Endodermal cell (in vitro differentiated cells): ENCODE measurements around the gene SH3BGRL2. TPM values are rescaled to one million over a fixed set of nuclear protein-coding genes. Genes with fewer than 3 reads are reported as not detected.

Experiments
- DNase-seq: peaks from one replicate; pipeline ENCODE4 v3.0.0-alpha.2; 2017
- H3K27ac ChIP-seq: 2 replicates; pipeline ENCODE4 v1.5.1; 2013; ENCODE audit warnings: mild to moderate bottlenecking, low read depth, low read length, moderate library complexity
- H3K27me3 ChIP-seq: 2 replicates; pipeline ENCODE4 v1.6.1; 2013; ENCODE audit warnings: mild to moderate bottlenecking, low read length, moderate library complexity; ENCODE audit not compliant: insufficient read depth, control insufficient read depth, poor library complexity, severe bottlenecking
- H3K36me3 ChIP-seq: 2 replicates; pipeline ENCODE4 v1.7.0; 2013; ENCODE audit warnings: mild to moderate bottlenecking, low read length, moderate library complexity; ENCODE audit not compliant: control insufficient read depth, insufficient read depth
- H3K4me1 ChIP-seq: one replicate; pipeline ENCODE4 v1.7.0; 2013; ENCODE audit warnings: low read length; ENCODE audit not compliant: control insufficient read depth, insufficient read depth
- H3K4me3 ChIP-seq: 2 replicates; pipeline ENCODE4 v1.5.1; 2013; ENCODE audit warnings: mild to moderate bottlenecking, low read length, moderate library complexity
- H3K9ac ChIP-seq: 2 replicates; pipeline ENCODE4 v1.6.1; 2013; ENCODE audit warnings: mild to moderate bottlenecking, low read length, moderate library complexity; ENCODE audit not compliant: poor library complexity, severe bottlenecking; ENCODE audit errors: extremely low read depth
- H3K9me3 ChIP-seq: 2 replicates; pipeline ENCODE4 v1.6.1; 2013; ENCODE audit warnings: mild to moderate bottlenecking, low read length, moderate library complexity; ENCODE audit not compliant: control insufficient read depth
- H3K27ac Mint-ChIP-seq: 2 replicates; pipeline ENCODE4 v1.8.0; 2020; ENCODE audit warnings: mixed read lengths
- H3K27me3 Mint-ChIP-seq: 2 replicates; pipeline ENCODE4 v1.8.0; 2021; ENCODE audit warnings: mild to moderate bottlenecking, mixed read lengths; ENCODE audit not compliant: insufficient read depth
- H3K36me3 Mint-ChIP-seq: 2 replicates; pipeline ENCODE4 v1.8.0; 2020; ENCODE audit warnings: low read depth, mixed read lengths
- H3K4me1 Mint-ChIP-seq: 2 replicates; pipeline ENCODE4 v1.8.0; 2020; ENCODE audit warnings: mixed read lengths
- H3K4me3 Mint-ChIP-seq: 2 replicates; pipeline ENCODE4 v1.8.0; 2020; ENCODE audit warnings: mild to moderate bottlenecking, moderate library complexity, mixed read lengths
- H3K9me3 Mint-ChIP-seq: 2 replicates; pipeline ENCODE4 v1.8.0; 2020; ENCODE audit warnings: mild to moderate bottlenecking, mixed read lengths
- CTCF ChIP-seq: fragments of 200-600 bp; sonication (generic); conservative IDR thresholded peaks from 2 replicates; pipeline ENCODE4 v1.5.0; 2021; ENCODE audit warnings: antibody characterized with exemption, mild to moderate bottlenecking
- WGBS, 2 experiments: methylation state at CpG; one replicate each; pipeline versions ENCODE4 v1.1.5 to v1.1.7; 2013; ENCODE audit warnings: missing lambda C conversion rate in 2 of 2, mixed read lengths in 1 of 2; ENCODE audit not compliant: insufficient coverage in 1 of 2, insufficient read length in 1 of 2; 5-methylcytosine and 5-hydroxymethylcytosine counted together
- total RNA-seq, 2 donors: library from RNA; stranded (reverse); fragmentation: NEBNext Ultra II Directional in 1 of 2; extraction: Animal tissue kit (Norgen Biotek cat#: 25700) in 1 of 2; gene quantifications; 2 replicates in 1 of 2; 3 replicates in 1 of 2; pipeline ENCODE4 v1.2.1, GENCODE V29; 2021

The SH3BGRL2 gene
- total RNA-seq, 2 donors from 2014 or later, result 24.3 to 40.1 TPM

GRCh38 chr6:79684876-79685275, 53.7 kb downstream of the SH3BGRL2 start:
- WGBS, 2 experiments, result no CpG with 5 or more reads among the region's 1 CpG
- Histone ChIP-seq H3K4me3 (no peak overlapping the region), H3K27ac (no peak overlapping the region), H3K4me1 (peaks cover 16% of the 10 kb centered on the region), H3K9me3 (peaks cover 6% of the 10 kb centered on the region), H3K27me3 (no peaks in the 10 kb centered on the region), H3K36me3 (peaks cover 9% of the 10 kb centered on the region), H3K9ac (no peak overlapping the region)
- H3K36me3 Mint-ChIP-seq, result peaks cover 15% of the 10 kb centered on the region
- H3K9me3 Mint-ChIP-seq, result peaks cover 6% of the 10 kb centered on the region
- no peaks in the 10 kb centered on the region for H3K27me3 Mint-ChIP-seq
- H3K4me1 Mint-ChIP-seq, result peaks cover 31% of the 10 kb centered on the region
- no peak for DNase-seq
- H3K27ac Mint-ChIP-seq, result no peak overlapping the region
- H3K4me3 Mint-ChIP-seq, result no peak overlapping the region
- no peak for TF ChIP-seq CTCF

- DNase-seq, result no peak
- Mint-ChIP-seq H3K27me3 (no peaks in the 10 kb centered on the region), H3K27ac (peak overlapping the region; percentile 29), H3K9me3 (peaks cover 13% of the 10 kb centered on the region), H3K4me3 (no peak overlapping the region), H3K36me3 (peaks cover 24% of the 10 kb centered on the region), H3K4me1 (peaks cover 31% of the 10 kb centered on the region)
- Histone ChIP-seq H3K9me3 (peaks cover 6% of the 10 kb centered on the region), H3K4me3 (no peak overlapping the region), H3K27ac (no peak overlapping the region), H3K9ac (no peak overlapping the region), H3K4me1 (peaks cover 16% of the 10 kb centered on the region), H3K36me3 (peaks cover 9% of the 10 kb centered on the region), H3K27me3 (no peaks in the 10 kb centered on the region)
- TF ChIP-seq CTCF, result no peak
- WGBS, 2 experiments, result 65 to 87% methylated on average over 3 of the region's 3 CpGs
These were observed 55.7 kb downstream of the SH3BGRL2 start for GRCh38 chr6:79686707-79687309.

- no peaks in the 10 kb centered on the region for H3K27me3 Mint-ChIP-seq
- H3K4me3 Mint-ChIP-seq, result no peak overlapping the region
- no peak overlapping the region for H3K27ac Mint-ChIP-seq
- H3K36me3 Mint-ChIP-seq, result peaks cover 18% of the 10 kb centered on the region
- peaks cover 11% of the 10 kb centered on the region for H3K9me3 Mint-ChIP-seq
- H3K9me3 ChIP-seq, result peaks cover 1% of the 10 kb centered on the region
- peaks cover 31% of the 10 kb centered on the region for H3K4me1 Mint-ChIP-seq
- H3K4me3 ChIP-seq, result no peak overlapping the region
- H3K36me3 ChIP-seq, result peaks cover 3% of the 10 kb centered on the region
- no peak overlapping the region for H3K9ac ChIP-seq
- H3K27ac ChIP-seq, result no peak overlapping the region
- 90 to 100% methylated on average over 1 of the region's 1 CpG for WGBS, 2 experiments
- no peaks in the 10 kb centered on the region for H3K27me3 ChIP-seq
- DNase-seq, result no peak
- peaks cover 16% of the 10 kb centered on the region for H3K4me1 ChIP-seq
- no peak for TF ChIP-seq CTCF
These were observed 56.6 kb downstream of the SH3BGRL2 start for GRCh38 chr6:79687759-79688158.
